ENCODE data around the gene TMEM91. TPM values are rescaled to one million over a fixed set of nuclear protein-coding genes. Genes with fewer than 3 reads are reported as not detected.

TMEM91 gene
- 9.3 and 9.5 TPM in 2 replicates for total RNA-seq (2014; rRNA removed; shearing (Covaris generic))
- polyA plus RNA-seq (2016; fragmentation: Nextera tagmentation; extraction: Ambion mirVana), result 8.1 and 10.6 TPM in 2 replicates
- long read RNA-seq, partial matches to known transcripts, result 0 of 3 reads
- long read RNA-seq, other reads (novel, unspliced or antisense), result 0 of 3 reads

GRCh38 chr19:41376241-41376997, at the start of gene TMEM91:
TMEM91 (plus strand) TSS chr19:41376533; CDS start chr19:41378310, 1,777 bp downstream.
- Histone ChIP-seq H3K4me3 (peak within 1 kb of the TSS; percentile 86), H3K27ac (ENCODE audit: low read depth) (no peak within 1 kb of the TSS; the same call in 1 of the 2 replicates), H3K36me3 (ENCODE audit: insufficient read depth) (no peaks in the 10 kb centered on the region), H4K20me1 (replicated peaks; ENCODE audit: insufficient read depth) (no peaks in the 10 kb centered on the region; the same call in 1 of the 2 replicates), H3K79me2 (replicated peaks; ENCODE audit: insufficient read depth) (no peaks in the 10 kb centered on the region), H3K4me2 (peak within 1 kb of the TSS; percentile 94), H3F3A (replicated peaks; ENCODE audit: low read depth) (0 out of 2 replicates have a peak, but pooled peaks cover 5% of the 10 kb centered on the region), H2AFZ (peak within 1 kb of the TSS; percentile 92), H3K4me1 (ENCODE audit: insufficient read depth) (peaks cover 5% of the 10 kb centered on the region; the same call in 1 of the 2 replicates), H3K9me2 (ENCODE audit: insufficient read depth) (no peaks in the 10 kb centered on the region), H3K27me3 (ENCODE audit: insufficient read depth) (peaks cover 7% of the 10 kb centered on the region; the same call in 1 of the 2 replicates)
- peaks cover 21% of the 10 kb centered on the region for H3K27me3 Mint-ChIP-seq (ENCODE audit: insufficient read depth, low read depth, poor library complexity)
- H3K27ac Mint-ChIP-seq, result 0 out of 2 replicates have a peak within 1 kb of the TSS, but pooled peaks have one; percentile 4
- ATAC-seq, result peak; percentile 85
- TF ChIP-seq CTCF (conservative IDR thresholded peaks at IDR 0.05; ENCODE audit: low read depth in 2 of 2), result no peak
- TF ChIP-seq POLR2AphosphoS5 (IDR thresholded peaks at IDR 0.05; ENCODE audit: low read depth), result peak; percentile 54; the same call in 1 of the 2 replicates
- TF ChIP-seq CREB1 (CRISPR knock-in tag; IDR thresholded peaks at IDR 0.05; ENCODE audit: low read depth), result 0 out of 2 replicates have a peak, but pooled peaks have one; percentile 30
- TF ChIP-seq JUNB (IDR thresholded peaks at IDR 0.05; ENCODE audit: unreplicated experiment), result no peak
- H3K9me3 Mint-ChIP-seq, result no peaks in the 10 kb centered on the region
- DNase-seq (ENCODE audit: low spot score), result peak; percentile 82
- no peaks in the 10 kb centered on the region for H3K36me3 Mint-ChIP-seq (ENCODE audit: low read depth)
- peaks cover 10% of the 10 kb centered on the region for H3K4me1 Mint-ChIP-seq
- H3K4me3 Mint-ChIP-seq, result peak within 1 kb of the TSS; percentile 79

GRCh38 chr19:41327076-41327575, 49.2 kb upstream of the TMEM91 start:
- H3K4me2 ChIP-seq, result peak overlapping the region; percentile 90
- peaks cover 56% of the 10 kb centered on the region for H3K4me1 ChIP-seq (ENCODE audit: insufficient read depth)
- H3K27me3 ChIP-seq (ENCODE audit: insufficient read depth), result peaks cover 6% of the 10 kb centered on the region
- Mint-ChIP-seq H3K27me3 (ENCODE audit: insufficient read depth, low read depth, poor library complexity) (peaks cover 45% of the 10 kb centered on the region), H3K27ac (peak overlapping the region; percentile 40), H3K36me3 (ENCODE audit: low read depth) (peaks cover 11% of the 10 kb centered on the region), H3K9me3 (peaks cover 3% of the 10 kb centered on the region; the same call in 2 of the 3 replicates), H3K4me3 (peak overlapping the region; percentile 53), H3K4me1 (peaks cover 66% of the 10 kb centered on the region)
- ATAC-seq (no peak), DNase-seq (ENCODE audit: low spot score) (no peak)
- H3K36me3 ChIP-seq (ENCODE audit: insufficient read depth), result no peaks in the 10 kb centered on the region
- no peaks in the 10 kb centered on the region; the same call in 1 of the 2 replicates for H4K20me1 ChIP-seq (replicated peaks; ENCODE audit: insufficient read depth)
- 0 out of 2 replicates have a peak overlapping the region, but pooled peaks have one; percentile 72 for H2AFZ ChIP-seq
- peak overlapping the region; percentile 52 for H3K4me3 ChIP-seq
- peaks cover 23% of the 10 kb centered on the region for H3F3A ChIP-seq (replicated peaks; ENCODE audit: low read depth)
- H3K79me2 ChIP-seq (replicated peaks; ENCODE audit: insufficient read depth), result no peaks in the 10 kb centered on the region
- H3K27ac ChIP-seq (ENCODE audit: low read depth), result peak overlapping the region; percentile 33; the same call in 1 of the 2 replicates
- no peaks in the 10 kb centered on the region for H3K9me2 ChIP-seq (ENCODE audit: insufficient read depth)
- TF ChIP-seq REST (IDR thresholded peaks at IDR 0.05; ENCODE audit: unreplicated experiment) (no peak), ETS1 (IDR thresholded peaks at IDR 0.05) (no peak), JUNB (IDR thresholded peaks at IDR 0.05; ENCODE audit: unreplicated experiment) (no peak), EZH2 (IDR thresholded peaks at IDR 0.05; ENCODE audit: low read depth, unreplicated experiment) (no peak), NANOG (IDR thresholded peaks at IDR 0.05; ENCODE audit: borderline replicate concordance) (no peak), CREB1 (CRISPR knock-in tag; IDR thresholded peaks at IDR 0.05; ENCODE audit: low read depth) (no peak), CTCF (conservative IDR thresholded peaks at IDR 0.05; ENCODE audit: low read depth in 2 of 2) (no peak)

All from GM23338 (cell line).